PFSK-1 (cell line): Measurements from ENCODE around the gene TSPAN33.
A peak's percentile ranks its signal among the peaks of the same experiment; 100 is the strongest.

Experiments
- POLR2AphosphoS5 ChIP-seq: IDR thresholded peaks from 2 replicates; pipeline ENCODE4 v1.6.1; 2012; ENCODE audit warnings: low read depth, mild to moderate bottlenecking, control low read depth, low read length, moderate library complexity
- SIN3A ChIP-seq: IDR thresholded peaks from 2 replicates; pipeline ENCODE4 v1.6.1; 2012; ENCODE audit warnings: mild to moderate bottlenecking, low read length, moderate library complexity, borderline replicate concordance; ENCODE audit not compliant: insufficient read depth
- TF ChIP-seq, protein P1 (sequence below), 2 experiments: IDR thresholded peaks; 2 replicates each; pipeline versions ENCODE4 v1.6.1 to v1.8.0; 2011 to 2012; ENCODE audit warnings: low read depth in 2 of 2, low read length in 2 of 2, control low read depth in 1 of 2, inconsistent platforms in 1 of 2, mild to moderate bottlenecking in 1 of 2, moderate library complexity in 1 of 2; ENCODE audit not compliant: insufficient read depth in 1 of 2

- no peak for TF ChIP-seq SIN3A
- TF ChIP-seq POLR2AphosphoS5: no peak
- TF ChIP-seq, protein P1, sequence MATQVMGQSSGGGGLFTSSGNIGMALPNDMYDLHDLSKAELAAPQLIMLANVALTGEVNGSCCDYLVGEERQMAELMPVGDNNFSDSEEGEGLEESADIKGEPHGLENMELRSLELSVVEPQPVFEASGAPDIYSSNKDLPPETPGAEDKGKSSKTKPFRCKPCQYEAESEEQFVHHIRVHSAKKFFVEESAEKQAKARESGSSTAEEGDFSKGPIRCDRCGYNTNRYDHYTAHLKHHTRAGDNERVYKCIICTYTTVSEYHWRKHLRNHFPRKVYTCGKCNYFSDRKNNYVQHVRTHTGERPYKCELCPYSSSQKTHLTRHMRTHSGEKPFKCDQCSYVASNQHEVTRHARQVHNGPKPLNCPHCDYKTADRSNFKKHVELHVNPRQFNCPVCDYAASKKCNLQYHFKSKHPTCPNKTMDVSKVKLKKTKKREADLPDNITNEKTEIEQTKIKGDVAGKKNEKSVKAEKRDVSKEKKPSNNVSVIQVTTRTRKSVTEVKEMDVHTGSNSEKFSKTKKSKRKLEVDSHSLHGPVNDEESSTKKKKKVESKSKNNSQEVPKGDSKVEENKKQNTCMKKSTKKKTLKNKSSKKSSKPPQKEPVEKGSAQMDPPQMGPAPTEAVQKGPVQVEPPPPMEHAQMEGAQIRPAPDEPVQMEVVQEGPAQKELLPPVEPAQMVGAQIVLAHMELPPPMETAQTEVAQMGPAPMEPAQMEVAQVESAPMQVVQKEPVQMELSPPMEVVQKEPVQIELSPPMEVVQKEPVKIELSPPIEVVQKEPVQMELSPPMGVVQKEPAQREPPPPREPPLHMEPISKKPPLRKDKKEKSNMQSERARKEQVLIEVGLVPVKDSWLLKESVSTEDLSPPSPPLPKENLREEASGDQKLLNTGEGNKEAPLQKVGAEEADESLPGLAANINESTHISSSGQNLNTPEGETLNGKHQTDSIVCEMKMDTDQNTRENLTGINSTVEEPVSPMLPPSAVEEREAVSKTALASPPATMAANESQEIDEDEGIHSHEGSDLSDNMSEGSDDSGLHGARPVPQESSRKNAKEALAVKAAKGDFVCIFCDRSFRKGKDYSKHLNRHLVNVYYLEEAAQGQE (IDR thresholded peaks at IDR 0.05; ENCODE audit: insufficient read depth in 1 of 2, low read depth in 2 of 2, low read length in 2 of 2): peak; percentile 79 to 91
These were observed 74.1 kb downstream of the TSPAN33 start for GRCh38 chr7:129218514-129219062.
